H1 (cell line): ENCODE results near the gene ROPN1.

Experiments used
- ATF3 ChIP-seq: IDR thresholded peaks from 2 replicates; pipeline ENCODE4 v1.6.1; 2011; ENCODE audit warnings: low read depth, mild to moderate bottlenecking, low read length; ENCODE audit not compliant: insufficient read depth
- CREB1 ChIP-seq: IDR thresholded peaks from 2 replicates; pipeline ENCODE4 v1.6.1; 2012; ENCODE audit warnings: inconsistent platforms
- EP300 ChIP-seq, 2 experiments: IDR thresholded peaks; 1 replicate in 1 of 2; 2 replicates in 1 of 2; pipeline ENCODE4 v1.6.1; 2011 to 2012; ENCODE audit warnings: low read depth in 2 of 2, low read length in 2 of 2, mild to moderate bottlenecking in 2 of 2, borderline replicate concordance in 1 of 2, inconsistent platforms in 1 of 2, moderate library complexity in 1 of 2
- EZH2 ChIP-seq: fragments of 200-600 bp; sonication (generic); IDR thresholded peaks from 2 replicates; pipeline ENCODE4 v1.7.1; 2012; ENCODE audit warnings: low read depth, mild to moderate bottlenecking, moderate library complexity, low read length, inconsistent platforms; ENCODE audit not compliant: severe bottlenecking
- POLR2A ChIP-seq, 2 experiments: IDR thresholded peaks; 1 replicate in 1 of 2; 2 replicates in 1 of 2; pipeline ENCODE4 v1.6.1; 2011; ENCODE audit warnings: low read depth in 2 of 2, low read length in 2 of 2, mild to moderate bottlenecking in 2 of 2; ENCODE audit errors: control extremely low read depth in 1 of 2
- POLR2AphosphoS5 ChIP-seq: IDR thresholded peaks from 2 replicates; pipeline ENCODE4 v1.6.1; 2011; ENCODE audit warnings: low read depth, low read length
- RXRA ChIP-seq: IDR thresholded peaks from 2 replicates; pipeline ENCODE4 v1.6.1; 2011; ENCODE audit warnings: low read depth, mild to moderate bottlenecking, low read length, moderate library complexity; ENCODE audit not compliant: insufficient read depth
- SIRT6 ChIP-seq: IDR thresholded peaks from one replicate; pipeline ENCODE4 v1.7.1; 2012; ENCODE audit warnings: low read length, inconsistent platforms
- TEAD4 ChIP-seq: IDR thresholded peaks from 2 replicates; pipeline ENCODE4 v1.6.1; 2012; ENCODE audit warnings: low read depth, low read length, inconsistent platforms, mixed read lengths
- YY1 ChIP-seq: IDR thresholded peaks from 2 replicates; pipeline ENCODE4 v1.6.1; 2011; ENCODE audit warnings: low read depth, mild to moderate bottlenecking, low read length
- TF ChIP-seq, protein P1 (sequence below), 3 experiments: IDR thresholded peaks; 1 replicate in 2 of 3; 2 replicates in 1 of 3; pipeline versions ENCODE4 v1.5.1 to v1.6.1; 2011; ENCODE audit warnings: low read length in 3 of 3, mild to moderate bottlenecking in 3 of 3, inconsistent platforms in 2 of 3, low read depth in 1 of 3, moderate library complexity in 1 of 3; ENCODE audit not compliant: insufficient read depth in 1 of 3; ENCODE audit errors: control extremely low read depth in 1 of 3
- TF ChIP-seq, protein P2 (sequence below): IDR thresholded peaks from 2 replicates; pipeline ENCODE4 v1.6.1; 2012; ENCODE audit warnings: low read length, inconsistent platforms

DNA sequence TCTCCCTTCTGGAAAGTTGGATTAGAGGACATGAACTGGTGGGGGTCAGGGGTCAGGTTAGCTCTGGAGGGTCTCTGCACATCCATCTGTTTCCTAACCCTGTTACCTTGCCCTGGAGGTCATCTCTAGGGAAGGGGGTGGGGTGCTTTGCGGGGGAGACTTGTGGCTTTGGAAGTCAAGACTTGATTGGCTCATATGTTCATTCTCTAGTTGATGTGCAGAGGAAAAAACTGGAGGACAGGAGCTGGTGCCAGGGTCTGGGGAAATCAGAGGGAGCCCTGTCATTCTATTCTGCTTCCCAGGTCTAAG is 42.9 kb upstream of the ROPN1 start:
- TF ChIP-seq POLR2A (IDR thresholded peaks at IDR 0.05; ENCODE audit: control extremely low read depth in 1 of 2, low read depth in 2 of 2, low read length in 2 of 2) (no peak), POLR2AphosphoS5 (no peak), CREB1 (no peak), TEAD4 (no peak), EP300 (IDR thresholded peaks at IDR 0.05; ENCODE audit: borderline replicate concordance in 1 of 2, low read depth in 2 of 2, low read length in 2 of 2) (no peak), RXRA (no peak), YY1 (no peak), EZH2 (no peak), ATF3 (no peak), SIRT6 (no peak)
- TF ChIP-seq, protein P1, sequence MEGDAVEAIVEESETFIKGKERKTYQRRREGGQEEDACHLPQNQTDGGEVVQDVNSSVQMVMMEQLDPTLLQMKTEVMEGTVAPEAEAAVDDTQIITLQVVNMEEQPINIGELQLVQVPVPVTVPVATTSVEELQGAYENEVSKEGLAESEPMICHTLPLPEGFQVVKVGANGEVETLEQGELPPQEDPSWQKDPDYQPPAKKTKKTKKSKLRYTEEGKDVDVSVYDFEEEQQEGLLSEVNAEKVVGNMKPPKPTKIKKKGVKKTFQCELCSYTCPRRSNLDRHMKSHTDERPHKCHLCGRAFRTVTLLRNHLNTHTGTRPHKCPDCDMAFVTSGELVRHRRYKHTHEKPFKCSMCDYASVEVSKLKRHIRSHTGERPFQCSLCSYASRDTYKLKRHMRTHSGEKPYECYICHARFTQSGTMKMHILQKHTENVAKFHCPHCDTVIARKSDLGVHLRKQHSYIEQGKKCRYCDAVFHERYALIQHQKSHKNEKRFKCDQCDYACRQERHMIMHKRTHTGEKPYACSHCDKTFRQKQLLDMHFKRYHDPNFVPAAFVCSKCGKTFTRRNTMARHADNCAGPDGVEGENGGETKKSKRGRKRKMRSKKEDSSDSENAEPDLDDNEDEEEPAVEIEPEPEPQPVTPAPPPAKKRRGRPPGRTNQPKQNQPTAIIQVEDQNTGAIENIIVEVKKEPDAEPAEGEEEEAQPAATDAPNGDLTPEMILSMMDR (IDR thresholded peaks at IDR 0.05; ENCODE audit: control extremely low read depth in 1 of 3, insufficient read depth in 1 of 3, low read depth in 1 of 3, low read length in 3 of 3) = no peak
- TF ChIP-seq, protein P2, sequence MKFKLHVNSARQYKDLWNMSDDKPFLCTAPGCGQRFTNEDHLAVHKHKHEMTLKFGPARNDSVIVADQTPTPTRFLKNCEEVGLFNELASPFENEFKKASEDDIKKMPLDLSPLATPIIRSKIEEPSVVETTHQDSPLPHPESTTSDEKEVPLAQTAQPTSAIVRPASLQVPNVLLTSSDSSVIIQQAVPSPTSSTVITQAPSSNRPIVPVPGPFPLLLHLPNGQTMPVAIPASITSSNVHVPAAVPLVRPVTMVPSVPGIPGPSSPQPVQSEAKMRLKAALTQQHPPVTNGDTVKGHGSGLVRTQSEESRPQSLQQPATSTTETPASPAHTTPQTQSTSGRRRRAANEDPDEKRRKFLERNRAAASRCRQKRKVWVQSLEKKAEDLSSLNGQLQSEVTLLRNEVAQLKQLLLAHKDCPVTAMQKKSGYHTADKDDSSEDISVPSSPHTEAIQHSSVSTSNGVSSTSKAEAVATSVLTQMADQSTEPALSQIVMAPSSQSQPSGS = no peak
